ENCODE data around the gene NCOA1. TPM values are rescaled to one million over a fixed set of nuclear protein-coding genes. Genes with fewer than 3 reads are reported as not detected.
A peak's percentile ranks its signal among the peaks of the same experiment; 100 is the strongest.

The NCOA1 gene
- total RNA-seq, 2 donors from 2014 or later = 34.9 to 58.3 TPM

DNA sequence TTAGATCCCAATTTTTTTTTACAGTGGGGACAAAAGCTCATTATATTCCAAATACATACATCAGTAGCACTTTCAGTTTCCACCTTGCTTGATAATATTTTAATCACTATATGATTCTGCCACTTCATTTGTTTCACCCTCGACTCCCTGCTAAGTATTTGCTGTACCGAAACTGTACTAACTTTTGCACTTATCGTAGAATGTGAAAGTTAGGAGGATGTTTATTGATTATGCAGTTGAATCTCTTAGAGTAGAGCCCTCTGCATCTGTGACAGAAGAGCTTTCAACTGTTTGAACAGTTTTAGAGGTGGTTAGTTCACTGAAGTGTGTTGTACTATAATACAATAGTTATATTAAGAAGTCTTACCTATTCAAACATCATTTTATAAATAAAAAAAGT lies 20.8 kb downstream of the NCOA1 start:
- Histone ChIP-seq H3K27me3 (replicated peaks; ENCODE audit: insufficient read depth) (no peaks in the 10 kb centered on the region), H3K4me1 (ENCODE audit: control insufficient read depth in 1 of 2, low read depth in 2 of 2) (peaks cover 37 to 43% of the 10 kb centered on the region in 2 donors), H3K27ac (peak overlapping the region in 1 of 2 donors; percentile 12), H3K9me3 (no peaks in the 10 kb centered on the region), H3K36me3 (no peaks in the 10 kb centered on the region), H3K4me3 (no peak overlapping the region)
- no peak for TF ChIP-seq CTCF (IDR thresholded peaks at IDR 0.05)
- ATAC-seq (ENCODE audit: insufficient number of reproducible peaks, low FRiP score, low read depth) = no peak
- DNase-seq (ENCODE audit: low spot score) = no peak

DNA sequence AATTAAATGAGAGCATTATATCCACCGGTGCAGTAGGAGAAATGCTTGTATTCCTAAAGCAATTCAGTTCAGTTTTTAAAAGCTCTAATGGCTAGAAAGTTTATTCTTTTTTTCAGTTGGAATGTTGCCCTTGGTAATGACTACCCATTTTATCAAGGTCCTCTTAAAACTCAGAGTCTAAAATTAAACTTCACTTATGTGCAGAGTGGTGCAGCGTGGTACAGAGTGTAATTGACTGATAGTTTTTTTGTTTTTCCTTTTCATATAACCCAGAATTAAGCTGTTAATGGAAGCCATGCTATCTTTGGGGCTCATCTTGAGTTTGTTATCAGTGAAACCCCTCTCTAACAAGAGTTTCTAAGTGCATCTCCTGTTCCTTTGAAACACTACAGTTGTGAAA lies 21.4 kb downstream of the NCOA1 start:
- Histone ChIP-seq H3K4me1 (ENCODE audit: control insufficient read depth in 1 of 2, low read depth in 2 of 2) (peaks cover 37 to 43% of the 10 kb centered on the region in 2 donors), H3K4me3 (no peak overlapping the region), H3K27me3 (replicated peaks; ENCODE audit: insufficient read depth) (no peaks in the 10 kb centered on the region), H3K27ac (peak overlapping the region in 1 of 2 donors; percentile 12), H3K36me3 (no peaks in the 10 kb centered on the region), H3K9me3 (no peaks in the 10 kb centered on the region)
- no peak for ATAC-seq (ENCODE audit: insufficient number of reproducible peaks, low FRiP score, low read depth)
- no peak for DNase-seq (ENCODE audit: low spot score)
- no peak for TF ChIP-seq CTCF (IDR thresholded peaks at IDR 0.05)

DNA sequence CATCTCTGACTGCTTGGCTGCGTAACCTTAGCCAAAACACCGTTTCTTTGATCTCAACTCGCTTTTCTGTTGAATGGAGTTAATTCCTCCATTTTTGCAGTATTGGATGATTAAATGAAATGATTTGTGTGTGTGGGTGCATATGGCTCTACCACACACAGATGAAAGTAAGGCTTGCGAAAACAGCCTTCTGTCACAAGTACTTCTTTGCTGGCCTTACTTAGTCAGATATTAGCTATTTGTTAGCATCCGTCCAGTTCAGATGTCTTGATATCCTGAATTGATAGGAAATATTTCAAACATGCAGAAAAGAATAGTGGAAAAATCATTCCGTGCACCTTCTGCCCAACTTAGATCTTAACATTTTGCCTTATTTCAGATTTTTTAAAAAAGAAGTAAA lies 21.8 kb downstream of the NCOA1 start:
- no peak for TF ChIP-seq CTCF (IDR thresholded peaks at IDR 0.05)
- peaks cover 36 to 43% of the 10 kb centered on the region in 2 donors for H3K4me1 ChIP-seq (ENCODE audit: control insufficient read depth in 1 of 2, low read depth in 2 of 2)

DNA sequence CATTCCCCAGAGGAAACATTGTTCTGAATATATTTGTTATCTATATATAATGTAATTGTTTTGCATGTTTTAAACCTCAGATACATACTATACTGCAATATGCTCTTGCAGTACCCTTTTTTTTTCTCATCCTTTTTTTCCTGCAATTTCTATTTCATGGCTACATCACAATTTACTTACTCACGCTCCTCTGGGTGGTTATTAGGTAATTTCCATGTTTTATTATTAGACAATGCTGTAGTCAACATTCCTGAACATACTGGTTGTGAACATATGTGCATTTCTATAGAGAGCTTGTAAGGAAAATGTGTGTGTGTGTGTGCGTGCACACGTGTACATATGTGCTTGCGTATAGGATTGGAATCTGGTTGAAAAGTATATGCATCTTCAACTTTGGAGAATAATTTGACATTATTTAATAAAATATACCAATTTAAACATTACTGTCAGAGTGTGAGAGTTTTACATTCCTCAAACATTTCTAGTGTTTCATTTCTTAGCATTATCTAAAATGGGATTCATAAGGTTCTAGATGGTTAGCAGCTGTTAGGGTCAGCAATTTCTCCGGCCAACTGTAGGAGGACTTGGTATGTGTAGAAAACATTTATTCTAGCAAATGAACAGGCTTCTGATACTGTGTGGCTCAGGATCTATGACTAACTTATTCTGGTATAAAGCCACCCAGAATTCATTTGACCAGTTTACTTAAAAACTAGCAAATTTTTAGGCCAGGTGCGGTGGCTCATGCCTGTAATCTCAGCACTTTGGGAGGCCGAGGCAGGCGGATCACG lies 22.4 kb downstream of the NCOA1 start:
- Histone ChIP-seq H3K36me3 (no peaks in the 10 kb centered on the region), H3K27me3 (replicated peaks; ENCODE audit: insufficient read depth) (no peaks in the 10 kb centered on the region), H3K4me1 (ENCODE audit: control insufficient read depth in 1 of 2, low read depth in 2 of 2) (peaks cover 32 to 43% of the 10 kb centered on the region in 2 donors), H3K27ac (no peak overlapping the region), H3K4me3 (no peak overlapping the region), H3K9me3 (no peaks in the 10 kb centered on the region)
- no peak for ATAC-seq (ENCODE audit: insufficient number of reproducible peaks, low FRiP score, low read depth)
- no peak for DNase-seq (ENCODE audit: low spot score)
- no peak for TF ChIP-seq CTCF (IDR thresholded peaks at IDR 0.05)

More for the DNA sequence above, 21.8 kb downstream of the NCOA1 start:
- H3K27ac ChIP-seq = no peak overlapping the region
- H3K9me3 ChIP-seq = no peaks in the 10 kb centered on the region
- H3K27me3 ChIP-seq (replicated peaks; ENCODE audit: insufficient read depth) = no peaks in the 10 kb centered on the region
- ATAC-seq (ENCODE audit: insufficient number of reproducible peaks, low FRiP score, low read depth) (no peak), DNase-seq (ENCODE audit: low spot score) (no peak)
- H3K36me3 ChIP-seq = no peaks in the 10 kb centered on the region
- no peak overlapping the region for H3K4me3 ChIP-seq

DNA sequence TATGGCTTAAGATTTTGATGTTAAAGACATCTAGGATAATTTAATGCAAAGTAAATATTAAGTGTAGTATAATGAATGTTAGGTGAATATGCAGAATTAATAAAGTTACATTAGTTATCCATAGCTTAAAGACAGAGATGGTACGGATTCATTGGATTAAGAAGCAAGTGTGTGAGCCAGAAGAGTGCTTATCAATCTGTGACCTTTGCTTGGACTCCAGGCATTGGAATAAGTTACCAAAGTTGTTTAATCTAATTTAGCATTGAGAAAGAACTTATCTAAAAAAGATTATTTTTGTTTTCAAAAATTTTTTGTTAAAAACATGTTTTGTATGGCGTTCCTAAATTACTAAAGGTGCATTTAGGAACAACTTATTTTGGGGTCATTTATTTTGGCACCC lies 23.8 kb downstream of the NCOA1 start:
- ATAC-seq (ENCODE audit: insufficient number of reproducible peaks, low FRiP score, low read depth) (no peak), DNase-seq (ENCODE audit: low spot score) (no peak)
- no peak overlapping the region for H3K4me3 ChIP-seq
- H3K4me1 ChIP-seq (ENCODE audit: control insufficient read depth in 1 of 2, low read depth in 2 of 2) = peaks cover 32 to 38% of the 10 kb centered on the region in 2 donors
- H3K36me3 ChIP-seq = no peaks in the 10 kb centered on the region
- no peak for TF ChIP-seq CTCF (IDR thresholded peaks at IDR 0.05)
- H3K27me3 ChIP-seq (replicated peaks; ENCODE audit: insufficient read depth) = no peaks in the 10 kb centered on the region
- no peaks in the 10 kb centered on the region for H3K9me3 ChIP-seq
- no peak overlapping the region for H3K27ac ChIP-seq
